RWPE1 (cell line): ENCODE measurements around the gene PCDH9.

Experiments used
- CTCF ChIA-PET: fragments of 350-600 bp; sonication (Branson Sonifier 250); formaldehyde crosslinking; extraction: SDS; loops from one replicate; lab custom pipeline; 2021; lab: Yijun Ruan, JAX
- POLR2A ChIA-PET: fragments of 400-600 bp; formaldehyde crosslinking; extraction: SDS; loops from one replicate; lab custom pipeline; 2020; ENCODE audit warnings: antibody characterized with exemption; ENCODE audit not compliant: low non-redundant PET; lab: Yijun Ruan, JAX
- DNase-seq: peaks from one replicate; pipeline ENCODE4 v3.0.0; 2012; ENCODE audit warnings: low spot score
- H3K27ac ChIP-seq: fragments of 450-650 bp; 2 replicates; pipeline ENCODE4 v1.5.1; 2017
- CTCF ChIP-seq: fragments of 450-650 bp; conservative IDR thresholded peaks from 2 replicates; pipeline ENCODE4 v1.5.1; 2017; ENCODE audit warnings: low read depth, mild to moderate bottlenecking

The PCDH9 gene

DNA sequence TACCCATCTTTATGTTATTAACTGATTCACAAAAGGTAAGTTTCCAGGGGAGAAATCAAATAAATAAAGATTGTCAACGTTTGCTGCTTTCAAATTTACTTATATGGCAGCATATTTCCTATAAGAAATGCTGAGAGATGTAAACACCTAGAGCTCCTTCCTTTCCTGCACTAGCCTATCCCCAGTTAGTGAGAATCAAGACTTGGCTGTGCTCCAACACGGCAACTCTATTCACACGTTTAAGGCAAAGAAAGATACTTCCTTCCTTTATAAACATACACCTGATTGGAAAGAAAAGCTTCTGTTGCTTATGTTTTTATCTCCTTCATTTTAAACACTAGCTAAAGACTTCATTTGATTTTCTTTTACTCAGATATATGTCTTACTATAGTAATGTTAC, 107.0 kb downstream of the PCDH9 start:
- ChIA-PET POLR2A (no interaction called here), CTCF (no interaction called here)
- no peak for DNase-seq
- TF ChIP-seq CTCF = no peak
- no peak overlapping the region for H3K27ac ChIP-seq

DNA sequence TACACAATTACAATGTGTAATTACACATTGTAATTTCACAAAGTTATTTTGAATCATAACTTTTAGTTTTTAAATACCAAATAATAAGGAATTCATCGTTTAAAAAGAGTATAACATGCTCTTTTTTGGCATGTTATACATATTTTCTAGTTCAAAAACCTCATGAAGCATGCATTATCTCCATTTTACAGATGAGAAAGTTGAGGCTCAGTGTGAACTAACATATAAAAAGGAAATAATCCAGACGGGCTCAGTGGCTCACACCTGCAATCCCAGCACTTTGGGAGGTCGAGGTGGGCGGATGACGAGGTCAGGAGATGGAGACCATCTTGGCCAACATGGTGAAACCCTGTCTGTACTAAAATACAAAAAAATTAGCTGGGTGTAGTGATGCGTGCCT, 107.9 kb downstream of the PCDH9 start:
- ChIA-PET CTCF (interaction anchor here (0.7 kb wide), 1 partner anchor 274 kb away, joined by 3 read pairs; no protein-coding TSS in a partner anchor), POLR2A (no interaction called here)
- H3K27ac ChIP-seq = no peak overlapping the region
- TF ChIP-seq CTCF = no peak
- no peak for DNase-seq

DNA sequence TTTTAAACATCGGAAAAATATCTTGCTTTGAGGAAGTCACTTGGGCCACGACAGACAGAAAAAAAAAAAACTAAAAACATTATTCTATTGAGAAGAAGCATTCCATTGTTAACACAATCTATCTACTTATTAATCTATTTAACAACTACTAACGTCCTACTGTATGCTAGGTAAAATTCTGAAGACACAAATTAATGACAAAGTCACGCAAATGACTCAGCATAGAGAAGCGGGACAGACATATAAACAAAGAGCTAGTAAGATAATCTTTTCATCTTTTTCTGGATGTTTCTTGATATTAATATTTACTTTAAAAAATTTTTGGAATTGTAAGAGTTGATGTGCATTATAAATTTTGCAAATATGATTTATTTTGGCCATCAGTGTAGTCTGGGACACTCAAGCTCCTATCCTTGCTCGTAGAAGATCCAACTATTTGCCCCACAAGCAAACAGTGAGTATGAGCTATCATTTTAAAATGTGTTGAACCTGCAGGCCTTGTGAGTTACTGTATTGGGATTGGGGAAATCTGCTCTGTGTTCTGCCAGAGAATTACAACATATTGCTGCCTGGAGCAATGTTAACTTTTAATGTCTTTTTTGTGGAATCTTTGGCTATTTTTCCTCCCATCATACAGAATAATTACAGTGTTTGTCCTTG, 109.1 kb downstream of the PCDH9 start:
- TF ChIP-seq CTCF = no peak
- CTCF ChIA-PET = no interaction called here
- POLR2A ChIA-PET = no interaction called here
- no peak for DNase-seq
- no peak overlapping the region for H3K27ac ChIP-seq

- no peak for TF ChIP-seq CTCF
- POLR2A ChIA-PET = no interaction called here
- CTCF ChIA-PET = no interaction called here
- H3K27ac ChIP-seq = no peak overlapping the region
- peak; percentile 72 for DNase-seq
Observed at GRCh38 chr13:67119481-67119894, 110.6 kb downstream of the PCDH9 start.

DNA sequence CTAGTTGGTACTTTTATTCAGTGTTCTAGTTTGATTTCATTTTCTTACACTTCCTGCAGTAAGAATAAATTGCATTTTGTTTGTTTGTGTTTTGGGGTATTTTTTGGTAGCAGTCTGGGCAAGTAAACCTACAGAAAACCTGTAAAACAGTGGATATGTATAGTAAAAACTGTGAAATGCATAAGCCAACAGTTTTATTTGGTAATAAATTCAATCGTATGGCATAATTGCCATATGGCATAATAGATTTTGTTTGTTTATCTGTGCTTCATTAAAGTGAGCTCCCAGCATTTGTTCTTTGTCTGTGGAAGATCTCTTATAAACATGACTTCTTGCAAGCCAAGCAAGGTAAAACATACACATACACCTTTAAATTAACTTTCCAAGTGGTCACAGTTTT, 111.9 kb downstream of the PCDH9 start:
- POLR2A ChIA-PET = no interaction called here
- TF ChIP-seq CTCF = no peak
- H3K27ac ChIP-seq = no peak overlapping the region
- CTCF ChIA-PET = no interaction called here
- no peak for DNase-seq

DNA sequence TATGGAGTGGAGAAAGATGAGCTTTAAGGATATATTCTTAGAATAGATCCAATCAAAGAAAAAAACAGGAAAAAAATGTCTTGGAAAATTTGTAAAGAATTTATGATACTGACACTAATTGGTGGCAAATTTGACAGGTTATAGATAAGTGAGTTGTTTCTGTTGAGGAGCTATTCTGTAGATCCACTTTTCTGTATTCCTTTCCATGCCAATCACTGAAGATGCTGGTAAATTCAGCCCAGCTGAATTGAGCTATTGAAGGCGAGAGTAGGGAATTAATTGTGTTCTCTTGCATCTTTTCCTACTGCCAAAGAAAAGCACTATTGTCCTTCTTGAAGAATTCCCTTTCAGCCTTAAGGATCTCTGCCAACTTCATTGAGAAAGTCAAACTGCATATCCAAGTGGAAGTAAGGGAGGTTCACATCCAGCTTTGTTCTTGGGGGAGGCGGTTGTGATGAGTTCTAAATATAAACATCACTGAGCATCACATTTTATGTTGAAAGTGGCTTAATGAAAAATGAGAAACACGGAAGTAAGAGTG, 113.1 kb downstream of the PCDH9 start:
- DNase-seq = no peak
- CTCF ChIA-PET = interaction anchor here (0.6 kb wide), 1 partner anchor 46 kb away, joined by 6 read pairs; no protein-coding TSS in a partner anchor
- no peak overlapping the region for H3K27ac ChIP-seq
- POLR2A ChIA-PET = no interaction called here
- no peak for TF ChIP-seq CTCF
